Measurements from ENCODE around the gene SLC22A23. TPM values are rescaled to one million over a fixed set of nuclear protein-coding genes. Genes with fewer than 3 reads are reported as not detected.

Gene SLC22A23
- total and polyA plus RNA-seq, 12 donors: 2.3 to 18.5 (median 5.3) TPM

- intact Hi-C loops (cut with DNase I): no loop called here
- Histone ChIP-seq H3K9me3 (replicated peaks in 1 of 3) (no peaks in the 10 kb centered on the region), H3K27ac (no peak overlapping the region), H3K27me3 (no peaks in the 10 kb centered on the region), H3K4me1 (replicated peaks in 1 of 2) (no peaks in the 10 kb centered on the region), H3K4me3 (no peak overlapping the region), H3K36me3 (replicated peaks in 1 of 2) (no peaks in the 10 kb centered on the region)
- TF ChIP-seq CTCF (IDR thresholded peaks at IDR 0.05) (no peak), POLR2A (IDR thresholded peaks at IDR 0.05) (no peak)
- WGBS, 4 donors: 84 to 90% (median 87%) methylated on average over 8 of the region's 8 CpGs
- no peak for DNase-seq
Measured at GRCh38 chr6:3315841-3316240, 141.0 kb downstream of the SLC22A23 start.

- no peak for DNase-seq
- no peak for TF ChIP-seq POLR2A (IDR thresholded peaks at IDR 0.05)
- no peak for TF ChIP-seq CTCF (IDR thresholded peaks at IDR 0.05)
- Histone ChIP-seq H3K27me3 (no peaks in the 10 kb centered on the region), H3K9me3 (replicated peaks in 1 of 3) (no peaks in the 10 kb centered on the region), H3K4me3 (no peak overlapping the region), H3K27ac (no peak overlapping the region), H3K36me3 (replicated peaks in 1 of 2) (no peaks in the 10 kb centered on the region), H3K4me1 (replicated peaks in 1 of 2) (no peaks in the 10 kb centered on the region)
- WGBS, 4 donors: 86 to 92% (median 87%) methylated on average over 19 to 20 of the region's 20 CpGs
- intact Hi-C loops (cut with DNase I): no loop called here
Measured at GRCh38 chr6:3314621-3315467, 142.0 kb downstream of the SLC22A23 start.

GRCh38 chr6:3314176-3314575 lies 142.7 kb downstream of the SLC22A23 start:
- DNase-seq: no peak
- Histone ChIP-seq H3K4me3 (no peak overlapping the region), H3K27ac (no peak overlapping the region), H3K9me3 (replicated peaks in 1 of 3) (no peaks in the 10 kb centered on the region), H3K27me3 (no peaks in the 10 kb centered on the region), H3K4me1 (replicated peaks in 1 of 2) (no peaks in the 10 kb centered on the region), H3K36me3 (replicated peaks in 1 of 2) (no peaks in the 10 kb centered on the region)
- WGBS, 4 donors: 87 to 97% (median 93%) methylated on average over 7 of the region's 7 CpGs
- no peak for TF ChIP-seq POLR2A (IDR thresholded peaks at IDR 0.05)
- no peak for TF ChIP-seq CTCF (IDR thresholded peaks at IDR 0.05)
- intact Hi-C loops (cut with DNase I): no loop called here

GRCh38 chr6:3312604-3313231 lies 144.1 kb downstream of the SLC22A23 start:
- H3K4me1 ChIP-seq (replicated peaks in 1 of 2): no peaks in the 10 kb centered on the region
- no peak overlapping the region for H3K27ac ChIP-seq
- H3K4me3 ChIP-seq: no peak overlapping the region
- no peaks in the 10 kb centered on the region for H3K36me3 ChIP-seq (replicated peaks in 1 of 2)
- peak in 5 of 7 donors; percentile 27 to 62 (median 36) for DNase-seq
- intact Hi-C loops (cut with DNase I): no loop called here
- no peaks in the 10 kb centered on the region for H3K27me3 ChIP-seq
- TF ChIP-seq POLR2A (IDR thresholded peaks at IDR 0.05): no peak
- no peak for TF ChIP-seq CTCF (IDR thresholded peaks at IDR 0.05)
- no peaks in the 10 kb centered on the region for H3K9me3 ChIP-seq (replicated peaks in 1 of 3)
- WGBS, 4 donors: 72 to 84% (median 80%) methylated on average over 9 to 11 of the region's 11 CpGs

All from adrenal gland (tissue), 12 donors.